Measurements from ENCODE around the gene UHMK1. TPM values are rescaled to one million over a fixed set of nuclear protein-coding genes. Genes with fewer than 3 reads are reported as not detected.

Gene UHMK1
- total RNA-seq, 1 experiment from 2014 or later = 15.8 TPM

- Mint-ChIP-seq H3K4me3 (no peak overlapping the region), H3K9me3 (no peaks in the 10 kb centered on the region), H3K36me3 (ENCODE audit: insufficient read depth in 1 of 3, low read depth in 3 of 3) (peaks cover 4 to 12% (median 4%) of the 10 kb centered on the region in 3 experiments; a peak in 4 of 7 replicates), H3K4me1 (no peaks in the 10 kb centered on the region), H3K27ac (no peak overlapping the region; a peak in 2 of 7 replicates), H3K27me3 (ENCODE audit: low read depth) (no peaks in the 10 kb centered on the region)
- H3K4ac ChIP-seq (ENCODE audit: low read depth, low read length) = no peak overlapping the region
- H3K27ac ChIP-seq (ENCODE audit: insufficient read length, low read depth, low read length) = no peak overlapping the region
- H4K91ac ChIP-seq (ENCODE audit: insufficient read length, low read depth, low read length) = no peak overlapping the region
- H2BK5ac ChIP-seq (ENCODE audit: insufficient read length, low read length) = no peak overlapping the region
- TF ChIP-seq CTCF (conservative IDR thresholded peaks at IDR 0.05) = no peak
- no peak overlapping the region for H2AFZ ChIP-seq (ENCODE audit: low read length)
- DNase-seq = no peak
- H3K4me2 ChIP-seq (ENCODE audit: insufficient read depth, insufficient read length, low read length) = no peak overlapping the region
- H3K79me1 ChIP-seq (ENCODE audit: insufficient read depth, low read depth, low read length, poor library complexity, severe bottlenecking) = no peaks in the 10 kb centered on the region
- H2BK120ac ChIP-seq (ENCODE audit: low read depth, low read length, poor library complexity, severe bottlenecking) = no peak overlapping the region
- H3K27me3 ChIP-seq (ENCODE audit: insufficient read depth, low read length) = no peaks in the 10 kb centered on the region
- H3K9ac ChIP-seq (ENCODE audit: extremely low read depth, insufficient read length, low read length) = no peak overlapping the region
- no peak overlapping the region for H3K18ac ChIP-seq (ENCODE audit: insufficient read length, low read depth, low read length)
- no peaks in the 10 kb centered on the region for H4K20me1 ChIP-seq (ENCODE audit: control insufficient read depth, insufficient read depth, insufficient read length)
- H2BK12ac ChIP-seq (ENCODE audit: insufficient read length, low read depth, low read length) = no peak overlapping the region
- H3K56ac ChIP-seq (ENCODE audit: insufficient read length, low read depth, low read length) = no peak overlapping the region
- H3K9me3 ChIP-seq (ENCODE audit: control insufficient read depth, low read depth, low read length) = no peaks in the 10 kb centered on the region
- no peak overlapping the region for H4K5ac ChIP-seq (ENCODE audit: insufficient read length, low read depth, low read length)
- no peak overlapping the region for H3T11ph ChIP-seq (ENCODE audit: low read length)
- no peaks in the 10 kb centered on the region for H3K4me1 ChIP-seq (ENCODE audit: insufficient read depth, low read length)
- H3K14ac ChIP-seq (ENCODE audit: insufficient read depth, low read length) = no peak overlapping the region
- no peaks in the 10 kb centered on the region for H3K79me2 ChIP-seq (ENCODE audit: insufficient read depth, low read length)
- no peaks in the 10 kb centered on the region for H3K23me2 ChIP-seq (ENCODE audit: insufficient read length, low read depth, low read length, poor library complexity, severe bottlenecking)
- no peak overlapping the region for H4K8ac ChIP-seq (replicated peaks; ENCODE audit: insufficient read length, low read depth, low read length)
- no peak overlapping the region for H2BK20ac ChIP-seq (ENCODE audit: low read depth, low read length, poor library complexity, severe bottlenecking)
- H2AK5ac ChIP-seq (ENCODE audit: insufficient read length, low read length) = no peak overlapping the region
- no peak overlapping the region for H3K23ac ChIP-seq (ENCODE audit: insufficient read length, low read depth, low read length)
- H2BK15ac ChIP-seq (ENCODE audit: low read depth, low read length) = no peak overlapping the region
- no CpG with 5 or more reads among the region's 1 CpG for WGBS (ENCODE audit: extremely low coverage, insufficient read length, low lambda C conversion rate)
Measured at GRCh38 chr1:162571696-162572095, 74.1 kb downstream of the UHMK1 start.

All from H9 (cell line).